ENCODE data around the gene RXRB.

Gene RXRB

DNA sequence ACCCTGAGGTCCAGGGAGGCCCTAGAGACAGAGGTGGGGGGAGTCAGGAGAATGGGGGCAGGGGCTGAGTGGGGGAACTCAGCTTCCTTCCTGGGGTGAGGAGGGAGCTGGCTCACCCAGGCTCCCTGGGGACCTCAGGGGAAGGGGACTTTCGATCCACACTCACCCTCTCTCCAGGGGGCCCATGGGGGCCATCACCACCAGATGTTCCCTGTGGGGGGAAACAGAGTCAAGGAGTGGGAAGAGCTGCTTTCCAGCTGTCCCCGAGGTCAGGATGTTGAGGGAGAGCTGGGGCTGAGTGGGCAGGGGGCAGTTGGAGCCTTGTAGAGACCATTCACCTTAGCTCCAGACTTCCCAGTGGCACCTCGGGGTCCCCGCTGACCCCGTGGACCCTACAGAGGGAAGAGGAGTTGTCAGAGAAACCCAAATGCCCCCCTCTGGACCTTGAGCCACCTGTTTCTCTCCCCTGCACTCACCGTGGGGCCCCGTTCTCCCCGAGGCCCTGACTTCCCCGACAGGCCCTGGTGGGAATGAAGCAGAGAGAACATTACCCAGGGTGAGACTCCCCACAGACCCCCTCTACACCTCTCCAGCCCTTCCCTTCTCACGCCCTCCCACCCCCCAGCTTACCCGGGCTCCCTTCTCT is 26.8 kb downstream of the RXRB start:
- Histone ChIP-seq H3K9me3 (ENCODE audit: insufficient read depth, low read length) (no peaks in the 10 kb centered on the region), H3K27me3 (ENCODE audit: insufficient read depth, insufficient read length) (no peaks in the 10 kb centered on the region), H3K9ac (ENCODE audit: insufficient read length, low read depth) (no peak overlapping the region), H3K4me1 (ENCODE audit: insufficient read depth, insufficient read length) (no peaks in the 10 kb centered on the region), H3K4me3 (ENCODE audit: insufficient read length, low read depth) (no peak overlapping the region), H3K36me3 (ENCODE audit: insufficient read depth, insufficient read length, low read length) (no peaks in the 10 kb centered on the region)
- TF ChIP-seq SUZ12 (IDR thresholded peaks at IDR 0.05; ENCODE audit: extremely low read depth, insufficient read depth, insufficient read length) (no peak), YY1 (IDR thresholded peaks at IDR 0.05; ENCODE audit: insufficient read depth, insufficient read length) (no peak)
- DNase-seq (ENCODE audit: low read depth, low spot score) = no peak

- H3K9me3 ChIP-seq (ENCODE audit: insufficient read depth, low read length) = no peaks in the 10 kb centered on the region
- no peaks in the 10 kb centered on the region for H3K4me1 ChIP-seq (ENCODE audit: insufficient read depth, insufficient read length)
- peak; percentile 23 for DNase-seq (ENCODE audit: low read depth, low spot score)
- H3K27me3 ChIP-seq (ENCODE audit: insufficient read depth, insufficient read length) = no peaks in the 10 kb centered on the region
- no peaks in the 10 kb centered on the region for H3K36me3 ChIP-seq (ENCODE audit: insufficient read depth, insufficient read length, low read length)
- TF ChIP-seq ZNF274 (IDR thresholded peaks at IDR 0.05; ENCODE audit: low read depth, low read length) (no peak), YY1 (IDR thresholded peaks at IDR 0.05; ENCODE audit: insufficient read depth, insufficient read length) (no peak), SUZ12 (IDR thresholded peaks at IDR 0.05; ENCODE audit: extremely low read depth, insufficient read depth, insufficient read length) (no peak)
- no peak overlapping the region for H3K4me3 ChIP-seq (ENCODE audit: insufficient read length, low read depth)
- H3K9ac ChIP-seq (ENCODE audit: insufficient read length, low read depth) = no peak overlapping the region
These were observed 27.6 kb downstream of the RXRB start for GRCh38 chr6:33172688-33173534.

DNA sequence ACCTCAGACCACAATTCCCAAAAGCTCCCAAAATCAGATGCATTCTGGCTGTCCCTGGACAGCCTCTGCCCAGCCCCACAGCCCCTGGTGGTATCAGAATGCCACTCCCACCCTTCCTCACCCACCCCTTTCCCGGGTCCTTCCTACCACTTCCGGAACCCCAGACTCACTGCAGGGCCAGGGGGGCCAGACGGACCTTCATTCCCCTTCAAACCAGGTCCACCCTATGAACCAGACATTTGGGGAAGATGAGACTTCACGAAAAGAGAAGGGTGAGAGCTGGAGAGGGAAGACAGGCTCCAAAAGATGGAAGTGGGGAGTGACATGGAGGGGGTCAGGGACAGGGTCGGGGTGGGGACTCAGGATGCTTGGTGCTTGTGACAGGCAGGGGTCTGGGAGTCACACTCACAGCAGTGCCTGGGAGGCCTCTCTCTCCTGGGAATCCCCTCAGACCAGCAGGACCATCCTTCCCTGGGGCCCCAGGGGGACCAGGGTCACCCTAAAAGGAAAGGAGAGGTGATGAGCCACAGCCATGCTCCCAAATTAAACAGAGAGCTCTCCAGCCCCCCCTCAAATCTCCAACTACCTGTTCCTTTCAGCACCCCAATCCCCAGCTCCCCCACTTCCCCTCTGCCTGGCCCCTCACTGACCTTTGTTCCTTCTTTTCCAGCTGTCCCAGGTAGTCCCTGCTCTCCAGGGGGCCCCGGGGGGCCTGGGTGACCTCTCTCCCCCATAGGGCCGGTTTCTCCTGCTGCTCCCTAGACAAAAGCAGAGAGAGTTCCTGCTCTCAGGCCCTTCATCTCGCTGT is 28.4 kb downstream of the RXRB start:
- Histone ChIP-seq H3K4me1 (ENCODE audit: insufficient read depth, insufficient read length) (no peaks in the 10 kb centered on the region), H3K4me3 (ENCODE audit: insufficient read length, low read depth) (no peak overlapping the region), H3K9me3 (ENCODE audit: insufficient read depth, low read length) (no peaks in the 10 kb centered on the region), H3K36me3 (ENCODE audit: insufficient read depth, insufficient read length, low read length) (no peaks in the 10 kb centered on the region), H3K27me3 (ENCODE audit: insufficient read depth, insufficient read length) (no peaks in the 10 kb centered on the region), H3K9ac (ENCODE audit: insufficient read length, low read depth) (no peak overlapping the region)
- no peak for DNase-seq (ENCODE audit: low read depth, low spot score)
- TF ChIP-seq YY1 (IDR thresholded peaks at IDR 0.05; ENCODE audit: insufficient read depth, insufficient read length) (no peak), ZNF274 (IDR thresholded peaks at IDR 0.05; ENCODE audit: low read depth, low read length) (no peak), SUZ12 (IDR thresholded peaks at IDR 0.05; ENCODE audit: extremely low read depth, insufficient read depth, insufficient read length) (no peak)

DNA sequence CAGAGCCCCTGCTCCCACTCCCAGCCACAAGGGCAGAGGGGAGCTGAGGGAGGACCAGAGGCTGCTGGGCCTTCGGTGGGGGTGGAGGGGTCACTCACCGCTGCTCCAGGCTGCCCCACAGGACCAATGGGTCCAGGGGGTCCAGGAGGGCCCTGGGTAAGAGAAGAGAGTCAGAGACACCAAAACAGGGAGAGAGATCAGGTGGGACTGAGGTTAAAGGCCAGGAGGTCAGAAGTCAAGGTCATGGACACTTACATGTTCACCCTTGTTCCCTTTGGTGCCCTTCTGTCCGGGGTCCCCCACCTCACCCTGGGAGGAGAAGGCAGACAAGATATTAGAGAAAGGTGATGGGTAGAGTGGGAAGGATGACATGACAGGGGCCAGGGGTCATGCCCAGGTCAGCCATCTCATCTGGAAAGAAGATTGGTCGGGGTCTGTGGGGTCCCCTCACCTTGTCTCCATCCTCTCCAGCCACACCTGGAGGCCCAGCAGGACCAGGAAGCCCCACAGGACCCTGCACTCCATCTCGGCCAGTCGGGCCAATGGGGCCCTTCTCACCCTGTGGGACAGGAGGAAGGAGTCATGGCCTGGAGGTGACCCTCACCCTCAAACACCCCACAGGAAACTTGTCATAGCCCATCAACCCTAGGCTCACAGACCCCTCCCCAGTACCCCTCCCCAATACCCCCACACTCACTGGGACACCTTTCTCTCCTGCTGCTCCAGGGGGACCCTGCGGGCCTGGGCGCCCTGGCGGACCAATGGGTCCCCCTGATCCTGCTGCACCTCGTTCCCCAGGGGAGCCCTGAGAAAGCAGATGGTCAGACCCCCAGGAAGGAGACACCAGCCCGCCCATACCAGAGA is 29.2 kb downstream of the RXRB start:
- DNase-seq (ENCODE audit: low read depth, low spot score) = no peak
- TF ChIP-seq SUZ12 (IDR thresholded peaks at IDR 0.05; ENCODE audit: extremely low read depth, insufficient read depth, insufficient read length) (no peak), YY1 (IDR thresholded peaks at IDR 0.05; ENCODE audit: insufficient read depth, insufficient read length) (no peak), ZNF274 (IDR thresholded peaks at IDR 0.05; ENCODE audit: low read depth, low read length) (no peak)
- no peaks in the 10 kb centered on the region for H3K27me3 ChIP-seq (ENCODE audit: insufficient read depth, insufficient read length)
- H3K9ac ChIP-seq (ENCODE audit: insufficient read length, low read depth) = no peak overlapping the region
- H3K4me3 ChIP-seq (ENCODE audit: insufficient read length, low read depth) = no peak overlapping the region
- H3K4me1 ChIP-seq (ENCODE audit: insufficient read depth, insufficient read length) = no peaks in the 10 kb centered on the region
- H3K36me3 ChIP-seq (ENCODE audit: insufficient read depth, insufficient read length, low read length) = no peaks in the 10 kb centered on the region
- no peaks in the 10 kb centered on the region for H3K9me3 ChIP-seq (ENCODE audit: insufficient read depth, low read length)

DNA sequence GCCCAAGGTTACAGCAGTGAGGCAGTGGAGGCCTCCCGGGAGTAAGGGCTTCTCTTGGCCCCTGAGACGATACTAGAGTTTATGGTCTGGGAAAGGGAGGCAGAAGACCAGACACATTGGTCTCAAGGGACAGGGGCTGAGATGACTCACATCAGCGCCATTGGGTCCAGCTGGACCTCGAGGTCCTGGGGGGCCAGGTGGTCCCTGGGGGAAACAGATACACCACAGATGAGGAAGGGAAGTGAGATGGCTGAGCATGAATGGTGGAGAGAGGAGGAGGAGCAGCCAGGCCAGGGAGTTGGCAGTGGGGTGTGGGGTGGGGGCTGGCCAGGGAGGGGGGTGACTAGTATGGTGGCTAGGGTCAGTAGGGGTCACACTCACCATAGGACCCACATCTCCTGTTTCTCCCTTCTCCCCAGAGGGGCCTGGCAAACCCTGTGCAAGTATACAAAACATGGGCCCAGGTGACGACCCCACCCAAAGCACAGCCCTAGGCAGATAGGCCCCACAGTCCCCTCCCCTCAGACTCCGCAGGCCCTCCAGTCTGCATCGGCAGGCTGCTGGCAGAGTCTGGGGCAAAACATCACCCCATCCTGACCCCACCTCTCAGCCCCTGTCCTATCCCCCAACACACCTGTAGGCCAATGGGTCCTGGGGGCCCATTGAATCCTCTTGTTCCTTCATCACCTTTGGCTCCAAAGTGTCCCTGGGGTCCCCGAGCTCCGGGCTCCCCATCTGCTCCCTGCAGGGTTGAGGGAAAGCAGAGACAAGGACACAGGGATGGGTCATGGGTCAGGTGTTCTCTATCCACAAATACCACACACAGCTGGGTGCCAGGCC is 30.1 kb downstream of the RXRB start:
- no peak for DNase-seq (ENCODE audit: low read depth, low spot score)
- H3K4me3 ChIP-seq (ENCODE audit: insufficient read length, low read depth) = no peak overlapping the region
- no peak overlapping the region for H3K9ac ChIP-seq (ENCODE audit: insufficient read length, low read depth)
- H3K9me3 ChIP-seq (ENCODE audit: insufficient read depth, low read length) = no peaks in the 10 kb centered on the region
- H3K36me3 ChIP-seq (ENCODE audit: insufficient read depth, insufficient read length, low read length) = no peaks in the 10 kb centered on the region
- TF ChIP-seq ZNF274 (IDR thresholded peaks at IDR 0.05; ENCODE audit: low read depth, low read length) (no peak), YY1 (IDR thresholded peaks at IDR 0.05; ENCODE audit: insufficient read depth, insufficient read length) (no peak), SUZ12 (IDR thresholded peaks at IDR 0.05; ENCODE audit: extremely low read depth, insufficient read depth, insufficient read length) (no peak)
- H3K4me1 ChIP-seq (ENCODE audit: insufficient read depth, insufficient read length) = no peaks in the 10 kb centered on the region
- H3K27me3 ChIP-seq (ENCODE audit: insufficient read depth, insufficient read length) = no peaks in the 10 kb centered on the region

Measured in NT2/D1 (cell line).